Suprapubic skin (tissue), 4 donors: Measurements from ENCODE around the gene CFAP74.

Experiments
- CTCF ChIP-seq, 2 donors: fragments of 200-600 bp in 1 of 2; fragments of 450-650 bp in 1 of 2; sonication (generic) in 1 of 2; IDR thresholded peaks; one replicate each; pipeline ENCODE4 v1.5.1; 2016 to 2019; ENCODE audit warnings: antibody characterized with exemption in 2 of 2, mild to moderate bottlenecking in 1 of 2, moderate library complexity in 1 of 2
- EP300 ChIP-seq: sonication (generic); formaldehyde crosslinking; IDR thresholded peaks from one replicate; pipeline ENCODE4 v1.6.1; 2017; ENCODE audit warnings: antibody characterized with exemption
- POLR2A ChIP-seq, 2 donors: fragments of 450-650 bp; IDR thresholded peaks; one replicate each; pipeline ENCODE4 v1.6.1; 2017; ENCODE audit warnings: antibody characterized with exemption in 2 of 2, mild to moderate bottlenecking in 2 of 2, moderate library complexity in 2 of 2
- POLR2AphosphoS5 ChIP-seq, 3 donors: sonication (generic); formaldehyde crosslinking; IDR thresholded peaks; one replicate each; pipeline ENCODE4 v1.6.1; 2017; ENCODE audit warnings: antibody characterized with exemption in 3 of 3

GRCh38 chr1:1907098-1907736 is 96.4 kb downstream of the CFAP74 start:
- no peak for TF ChIP-seq POLR2A (IDR thresholded peaks at IDR 0.05)
- TF ChIP-seq CTCF (IDR thresholded peaks at IDR 0.05): no peak
- TF ChIP-seq POLR2AphosphoS5 (IDR thresholded peaks at IDR 0.05): no peak
- no peak for TF ChIP-seq EP300
